Activated T-helper 1 cell treated with Interleukin-2 at 50 U/mL for 16 hours (primary cell): ENCODE data around the gene ATG5.

ENCODE experiments used
- DNase-seq: peaks from one replicate; pipeline ENCODE4 v3.0.0-alpha.2; 2020; ENCODE audit warnings: low read depth

Gene ATG5

GRCh38 chr6:106220485-106220884 lies 105.1 kb downstream of the ATG5 start:
- no peak for DNase-seq

GRCh38 chr6:106216527-106216926 lies 109.0 kb downstream of the ATG5 start:
- no peak for DNase-seq

- DNase-seq, result no peak
These were observed 110.0 kb downstream of the ATG5 start for GRCh38 chr6:106215608-106216007.

GRCh38 chr6:106214531-106214930 lies 111.0 kb downstream of the ATG5 start:
- no peak for DNase-seq

GRCh38 chr6:106213660-106214289 lies 111.8 kb downstream of the ATG5 start:
- no peak for DNase-seq

- no peak for DNase-seq
These were observed 113.0 kb downstream of the ATG5 start for GRCh38 chr6:106212576-106212975.

- DNase-seq, result no peak
These were observed 118.7 kb downstream of the ATG5 start for GRCh38 chr6:106206905-106207304.

GRCh38 chr6:106204961-106205360 lies 120.6 kb downstream of the ATG5 start:
- no peak for DNase-seq

GRCh38 chr6:106199998-106200397 lies 125.6 kb downstream of the ATG5 start:
- no peak for DNase-seq

GRCh38 chr6:106199331-106199730 lies 126.2 kb downstream of the ATG5 start:
- no peak for DNase-seq

GRCh38 chr6:106197441-106197840 lies 128.1 kb downstream of the ATG5 start:
- DNase-seq, result no peak

GRCh38 chr6:106194949-106195921 lies 130.3 kb downstream of the ATG5 start:
- no peak for DNase-seq

GRCh38 chr6:106192824-106193223 lies 132.7 kb downstream of the ATG5 start:
- DNase-seq, result no peak

GRCh38 chr6:106188104-106188794 lies 137.3 kb downstream of the ATG5 start:
- no peak for DNase-seq

GRCh38 chr6:106187424-106187982 lies 138.1 kb downstream of the ATG5 start:
- no peak for DNase-seq

GRCh38 chr6:106186714-106187113 lies 138.8 kb downstream of the ATG5 start:
- no peak for DNase-seq

- DNase-seq, result no peak
These were observed 139.4 kb downstream of the ATG5 start for GRCh38 chr6:106186172-106186571.

- DNase-seq, result no peak
These were observed 139.9 kb downstream of the ATG5 start for GRCh38 chr6:106185615-106186014.

- no peak for DNase-seq
These were observed 140.9 kb downstream of the ATG5 start for GRCh38 chr6:106184629-106185028.

GRCh38 chr6:106183430-106183829 lies 142.1 kb downstream of the ATG5 start:
- no peak for DNase-seq

GRCh38 chr6:106182455-106182854 lies 143.1 kb downstream of the ATG5 start:
- no peak for DNase-seq

- DNase-seq, result no peak
These were observed 143.7 kb downstream of the ATG5 start for GRCh38 chr6:106181664-106182418.
